Tibial nerve (tissue), 4 donors: ENCODE results near the gene INTS1. TPM values are rescaled to one million over a fixed set of nuclear protein-coding genes. Genes with fewer than 3 reads are reported as not detected.

ENCODE experiments used
- DNase-seq, 2 donors: peaks; one replicate each; pipeline ENCODE4 v3.0.0-alpha.2; 2019; ENCODE audit warnings: low spot score in 2 of 2
- H3K27ac ChIP-seq, 4 donors: fragments of 200-600 bp; sonication (generic) in 3 of 4; one replicate each; pipeline ENCODE4 v1.5.1; 2017 to 2019; ENCODE audit warnings: mild to moderate bottlenecking in 1 of 4
- H3K27me3 ChIP-seq, 2 donors: fragments of 200-600 bp; sonication (generic) in 1 of 2; one replicate each; pipeline versions ENCODE4 v1.5.1 to v1.6.0; 2017 to 2019
- H3K36me3 ChIP-seq, 3 donors: fragments of 200-600 bp; sonication (generic); one replicate each; pipeline ENCODE4 v1.5.1; 2018 to 2019
- H3K4me1 ChIP-seq, 4 donors: fragments of 200-600 bp; sonication (generic) in 3 of 4; one replicate each; pipeline ENCODE4 v1.5.1; 2017 to 2019
- H3K4me3 ChIP-seq, 4 donors: fragments of 200-600 bp; sonication (generic) in 3 of 4; one replicate each; pipeline ENCODE4 v1.5.1; 2017 to 2019; ENCODE audit warnings: mild to moderate bottlenecking in 1 of 4, moderate library complexity in 1 of 4
- H3K9me3 ChIP-seq, 4 donors: fragments of 200-600 bp; sonication (generic) in 3 of 4; one replicate each; pipeline ENCODE4 v1.5.1; 2017 to 2019
- EP300 ChIP-seq, 2 donors: sonication (generic); formaldehyde crosslinking; IDR thresholded peaks; one replicate each; pipeline ENCODE4 v1.6.1; 2017; ENCODE audit warnings: antibody characterized with exemption in 2 of 2, mild to moderate bottlenecking in 1 of 2
- POLR2A ChIP-seq, 2 donors: fragments of 450-650 bp; IDR thresholded peaks; one replicate each; pipeline ENCODE4 v1.6.1; 2017; ENCODE audit warnings: antibody characterized with exemption in 2 of 2, mild to moderate bottlenecking in 2 of 2, moderate library complexity in 2 of 2
- WGBS, 2 donors: methylation state at CpG; one replicate each; pipeline ENCODE4 v1.1.5; 2018; 5-methylcytosine and 5-hydroxymethylcytosine counted together
- total RNA-seq, 4 donors: library from RNA; depleted of rRNA; stranded (reverse); fragments of >200 nt; gene quantifications; one replicate each; pipeline ENCODE4 v1.1.0, GENCODE V29; 2016
- TF ChIP-seq, protein P1 (sequence below), 5 experiments: fragments of 200-600 bp in 3 of 5; fragments of 450-650 bp in 2 of 5; sonication (generic) in 3 of 5; IDR thresholded peaks; one replicate each; pipeline ENCODE4 v1.5.1; 2016 to 2019; ENCODE audit warnings: antibody characterized with exemption in 5 of 5, mild to moderate bottlenecking in 3 of 5, moderate library complexity in 2 of 5

Gene INTS1
- total RNA-seq, 4 donors from 2014 or later: 45.7 to 81.6 (median 52.3) TPM

- TF ChIP-seq POLR2A (IDR thresholded peaks at IDR 0.05): peak in 1 of 2 donors; percentile 35
- TF ChIP-seq, protein P1, sequence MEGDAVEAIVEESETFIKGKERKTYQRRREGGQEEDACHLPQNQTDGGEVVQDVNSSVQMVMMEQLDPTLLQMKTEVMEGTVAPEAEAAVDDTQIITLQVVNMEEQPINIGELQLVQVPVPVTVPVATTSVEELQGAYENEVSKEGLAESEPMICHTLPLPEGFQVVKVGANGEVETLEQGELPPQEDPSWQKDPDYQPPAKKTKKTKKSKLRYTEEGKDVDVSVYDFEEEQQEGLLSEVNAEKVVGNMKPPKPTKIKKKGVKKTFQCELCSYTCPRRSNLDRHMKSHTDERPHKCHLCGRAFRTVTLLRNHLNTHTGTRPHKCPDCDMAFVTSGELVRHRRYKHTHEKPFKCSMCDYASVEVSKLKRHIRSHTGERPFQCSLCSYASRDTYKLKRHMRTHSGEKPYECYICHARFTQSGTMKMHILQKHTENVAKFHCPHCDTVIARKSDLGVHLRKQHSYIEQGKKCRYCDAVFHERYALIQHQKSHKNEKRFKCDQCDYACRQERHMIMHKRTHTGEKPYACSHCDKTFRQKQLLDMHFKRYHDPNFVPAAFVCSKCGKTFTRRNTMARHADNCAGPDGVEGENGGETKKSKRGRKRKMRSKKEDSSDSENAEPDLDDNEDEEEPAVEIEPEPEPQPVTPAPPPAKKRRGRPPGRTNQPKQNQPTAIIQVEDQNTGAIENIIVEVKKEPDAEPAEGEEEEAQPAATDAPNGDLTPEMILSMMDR (IDR thresholded peaks at IDR 0.05): no peak
- TF ChIP-seq EP300 (IDR thresholded peaks at IDR 0.05): peak in 1 of 2 donors; percentile 64
- H3K4me1 ChIP-seq: peaks cover 0 to 84% (median 62%) of the 10 kb centered on the region in 4 donors
- peak overlapping the region; percentile 60 to 91 (median 83) for H3K27ac ChIP-seq
- 21 to 22% methylated on average over 30 of the region's 30 CpGs for WGBS, 2 donors
- no peaks in the 10 kb centered on the region for H3K36me3 ChIP-seq
- H3K4me3 ChIP-seq: peak overlapping the region in 2 of 4 donors; percentile 78 to 91
- peak; percentile 33 to 45 for DNase-seq
- H3K27me3 ChIP-seq: no peaks in the 10 kb centered on the region
- no peaks in the 10 kb centered on the region for H3K9me3 ChIP-seq
Observed at GRCh38 chr7:1460821-1461645, 43.2 kb downstream of the INTS1 start.

DNA sequence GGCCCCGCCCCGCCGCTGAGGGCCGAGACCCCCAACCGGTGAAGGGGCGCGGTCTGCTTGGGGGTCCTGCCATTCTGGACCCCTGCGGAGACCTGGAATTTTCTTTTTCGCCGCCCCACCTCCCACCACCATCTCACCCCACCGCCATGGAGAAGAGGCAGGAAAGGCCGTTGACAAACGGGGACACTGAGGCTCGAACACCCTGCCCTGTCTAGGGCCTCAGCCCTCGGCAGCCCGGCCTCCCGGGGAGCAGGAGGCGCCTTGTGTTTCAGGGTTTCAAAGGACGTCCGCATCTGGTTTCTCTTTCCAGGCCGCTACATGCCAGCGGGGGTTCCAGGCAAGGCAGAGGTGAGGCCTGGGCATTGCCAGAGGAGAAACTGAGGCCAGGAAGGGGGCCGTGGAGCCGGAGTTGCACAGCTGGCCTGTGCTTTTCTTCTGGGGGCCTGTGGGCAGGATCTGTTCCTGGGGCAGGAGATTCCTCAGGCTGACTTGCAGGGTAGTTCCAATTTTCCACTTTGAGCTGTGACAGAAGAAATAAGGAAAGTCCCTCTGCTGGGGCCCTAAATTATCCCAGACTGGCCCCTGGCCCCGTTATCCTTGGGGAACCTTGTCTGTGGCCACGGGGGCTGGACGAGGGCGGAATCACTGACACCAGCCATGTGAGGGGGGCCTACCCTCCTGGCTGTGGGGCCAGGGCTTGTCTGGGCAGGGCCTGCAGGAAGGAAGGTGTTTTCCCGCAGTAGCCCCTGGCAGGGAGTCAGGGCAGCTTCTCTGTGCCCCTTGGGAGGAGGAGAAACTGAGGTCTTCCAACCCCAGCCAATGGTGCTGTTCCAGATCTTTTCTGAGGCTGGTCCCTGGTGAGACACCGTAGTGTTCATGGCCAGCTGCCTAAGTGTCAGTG lies 44.0 kb downstream of the INTS1 start:
- Histone ChIP-seq H3K9me3 (no peaks in the 10 kb centered on the region), H3K4me3 (peak overlapping the region; percentile 30 to 91 (median 64)), H3K27me3 (no peaks in the 10 kb centered on the region), H3K36me3 (no peaks in the 10 kb centered on the region), H3K4me1 (peaks cover 0 to 87% (median 68%) of the 10 kb centered on the region in 4 donors), H3K27ac (peak overlapping the region; percentile 60 to 91 (median 83))
- WGBS, 2 donors: 7 to 8% methylated on average over 16 to 28 of the region's 30 CpGs
- no peak for TF ChIP-seq POLR2A (IDR thresholded peaks at IDR 0.05)
- TF ChIP-seq EP300 (IDR thresholded peaks at IDR 0.05): no peak
- TF ChIP-seq, protein P1 (IDR thresholded peaks at IDR 0.05): no peak
- peak in 1 of 2 donors; percentile 19 for DNase-seq

DNA sequence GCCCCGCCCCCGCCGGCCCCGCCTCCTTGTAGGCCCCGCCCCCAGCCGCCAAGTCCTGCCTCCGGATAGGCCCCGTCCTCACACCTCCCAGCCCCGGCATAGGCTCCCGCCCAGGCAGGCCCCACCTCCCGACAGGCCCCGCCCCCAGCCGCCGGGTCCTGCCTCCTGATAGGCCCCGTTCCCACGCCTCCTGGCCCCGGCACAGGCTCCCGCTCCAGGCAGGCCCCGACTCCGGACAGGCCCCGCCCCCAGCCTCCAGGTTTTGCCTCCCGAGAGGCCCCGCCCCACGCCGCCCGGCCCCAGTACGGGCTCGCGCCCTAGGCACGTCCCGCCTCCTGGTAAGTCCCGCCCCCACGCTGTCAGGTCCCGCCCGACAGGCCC lies 44.7 kb downstream of the INTS1 start:
- Histone ChIP-seq H3K4me1 (peaks cover 0 to 94% (median 74%) of the 10 kb centered on the region in 4 donors), H3K27ac (peak overlapping the region; percentile 60 to 91 (median 86)), H3K36me3 (no peaks in the 10 kb centered on the region), H3K27me3 (no peaks in the 10 kb centered on the region), H3K4me3 (peak overlapping the region in 3 of 4 donors; percentile 78 to 91 (median 86)), H3K9me3 (no peaks in the 10 kb centered on the region)
- peak; percentile 97 to 99 for DNase-seq
- 0% methylated on average over 4 to 9 of the region's 35 CpGs for WGBS, 2 donors
- no peak for TF ChIP-seq EP300 (IDR thresholded peaks at IDR 0.05)
- TF ChIP-seq POLR2A (IDR thresholded peaks at IDR 0.05): no peak
- TF ChIP-seq, protein P1 (IDR thresholded peaks at IDR 0.05): no peak

DNA sequence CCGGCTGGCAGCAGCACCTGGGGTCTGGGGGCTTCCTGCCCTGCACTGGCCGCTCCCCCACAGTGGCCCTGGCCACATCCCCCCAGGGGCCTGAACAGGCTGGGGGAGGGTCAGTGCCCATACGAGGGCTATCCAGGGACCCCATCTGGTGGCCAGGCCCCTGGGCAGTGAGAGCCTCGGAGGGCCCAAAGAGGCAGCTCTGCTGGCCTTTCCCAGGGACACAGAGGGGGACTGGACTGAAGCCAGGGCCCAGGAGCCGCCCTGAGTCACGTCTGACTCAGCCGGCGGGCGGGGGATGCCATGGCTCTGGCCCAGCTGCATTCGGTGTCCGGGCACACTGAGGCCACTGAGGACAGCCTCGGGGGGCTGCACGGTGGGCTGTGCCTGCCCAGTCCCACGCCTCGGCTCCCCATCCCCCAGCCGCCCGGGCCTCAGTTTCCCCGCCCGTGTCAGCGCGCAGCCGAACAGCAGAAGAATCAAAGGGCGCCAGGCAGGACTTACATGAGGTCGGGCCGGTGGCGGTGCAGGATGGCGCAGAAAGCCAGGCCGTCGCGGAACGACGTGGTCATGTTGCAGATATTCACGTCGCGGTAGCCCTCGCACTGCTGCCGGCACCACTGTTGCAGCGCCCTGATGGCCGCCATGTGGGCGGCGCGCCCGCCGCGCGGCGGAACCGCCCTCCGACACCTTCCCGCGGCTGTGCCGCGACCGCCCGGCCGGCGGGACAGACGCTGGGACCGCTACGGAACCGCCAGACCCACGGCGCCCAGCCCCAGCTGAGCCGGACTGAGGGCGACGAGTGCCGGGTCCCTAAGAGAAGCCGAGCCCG lies 45.3 kb downstream of the INTS1 start, which contains the start of gene MICALL2:
MICALL2 (minus strand) TSS at position 788 of the 829 bp plus-strand sequence; CDS start at position 644, 144 bp downstream.
- H3K4me1 ChIP-seq: peaks cover 0 to 94% (median 76%) of the 10 kb centered on the region in 4 donors

More for the DNA sequence above, 45.3 kb downstream of the INTS1 start, which contains the start of gene MICALL2:
- H3K9me3 ChIP-seq: no peaks in the 10 kb centered on the region
- 1 to 2% methylated on average over 22 to 33 of the region's 69 CpGs for WGBS, 2 donors
- peak; percentile 80 to 96 for TF ChIP-seq POLR2A (IDR thresholded peaks at IDR 0.05)
- peak in 1 of 2 donors; percentile 88 for TF ChIP-seq EP300 (IDR thresholded peaks at IDR 0.05)
- TF ChIP-seq, protein P1 (IDR thresholded peaks at IDR 0.05): no peak
- H3K4me3 ChIP-seq: peak within 1 kb of the TSS; percentile 78 to 98 (median 88)
- H3K27ac ChIP-seq: peak within 1 kb of the TSS; percentile 60 to 94 (median 86)
- no peaks in the 10 kb centered on the region for H3K36me3 ChIP-seq
- no peaks in the 10 kb centered on the region for H3K27me3 ChIP-seq
- DNase-seq: peak; percentile 61 to 68
